GM21619 (cell line): ENCODE data around the gene MYOZ2.
"Not testable (repeated sequence)": the region's sequence is repeated elsewhere in the genome, so short reads cannot be mapped to it uniquely, and the experiment has no call there.

Experiments
- ATAC-seq: cut with Tn5 transposase; IDR thresholded peaks from one replicate; pipeline ENCODE4 v1.9.1; 2021; ENCODE audit not compliant: unreplicated experiment

MYOZ2 gene

GRCh38 chr4:119125931-119126330 lies 9.7 kb upstream of the MYOZ2 start:
- no peak for ATAC-seq

- no peak for ATAC-seq
Measured at GRCh38 chr4:119128148-119128547, 7.5 kb upstream of the MYOZ2 start.

GRCh38 chr4:119130365-119131065 lies 5.1 kb upstream of the MYOZ2 start:
- no peak for ATAC-seq

- ATAC-seq: no peak
Measured at GRCh38 chr4:119131164-119131563, 4.5 kb upstream of the MYOZ2 start.

GRCh38 chr4:119132306-119132705 lies 3.3 kb upstream of the MYOZ2 start:
- no peak for ATAC-seq

GRCh38 chr4:119136546-119136945 lies 914 bp downstream of the MYOZ2 start:
- ATAC-seq: no peak

- no peak for ATAC-seq
Measured at GRCh38 chr4:119138046-119138445, 2.4 kb downstream of the MYOZ2 start.

- no peak for ATAC-seq
Measured at GRCh38 chr4:119139311-119139710, 3.7 kb downstream of the MYOZ2 start.

GRCh38 chr4:119139822-119140252 lies 4.2 kb downstream of the MYOZ2 start:
- no peak for ATAC-seq

- ATAC-seq: not testable (repeated sequence)
Measured at GRCh38 chr4:119141283-119141682, 5.7 kb downstream of the MYOZ2 start.

- ATAC-seq: no peak
Measured at GRCh38 chr4:119142833-119143232, 7.2 kb downstream of the MYOZ2 start.

GRCh38 chr4:119143341-119143740 lies 7.7 kb downstream of the MYOZ2 start:
- not testable (repeated sequence) for ATAC-seq

GRCh38 chr4:119149110-119149509 lies 13.5 kb downstream of the MYOZ2 start:
- ATAC-seq: no peak

- ATAC-seq: no peak
Measured at GRCh38 chr4:119151161-119151560, 15.5 kb downstream of the MYOZ2 start.

- no peak for ATAC-seq
Measured at GRCh38 chr4:119152741-119153140, 17.1 kb downstream of the MYOZ2 start.

- no peak for ATAC-seq
Measured at GRCh38 chr4:119162174-119162573, 26.5 kb downstream of the MYOZ2 start.

GRCh38 chr4:119165767-119166166 lies 30.1 kb downstream of the MYOZ2 start:
- ATAC-seq: no peak

- no peak for ATAC-seq
Measured at GRCh38 chr4:119170195-119170594, 34.6 kb downstream of the MYOZ2 start.

GRCh38 chr4:119172223-119172622 lies 36.6 kb downstream of the MYOZ2 start:
- no peak for ATAC-seq

- not testable (repeated sequence) for ATAC-seq
Measured at GRCh38 chr4:119173729-119174361, 38.2 kb downstream of the MYOZ2 start.

GRCh38 chr4:119179011-119179410 lies 43.4 kb downstream of the MYOZ2 start:
- no peak for ATAC-seq

- ATAC-seq: no peak
Measured at GRCh38 chr4:119184128-119184527, 48.5 kb downstream of the MYOZ2 start.

- no peak for ATAC-seq
Measured at GRCh38 chr4:119189638-119190037, 54.0 kb downstream of the MYOZ2 start.
